ENCODE measurements around the gene FKBP10. TPM values are rescaled to one million over a fixed set of nuclear protein-coding genes. Genes with fewer than 3 reads are reported as not detected.

FKBP10 gene, protein sequence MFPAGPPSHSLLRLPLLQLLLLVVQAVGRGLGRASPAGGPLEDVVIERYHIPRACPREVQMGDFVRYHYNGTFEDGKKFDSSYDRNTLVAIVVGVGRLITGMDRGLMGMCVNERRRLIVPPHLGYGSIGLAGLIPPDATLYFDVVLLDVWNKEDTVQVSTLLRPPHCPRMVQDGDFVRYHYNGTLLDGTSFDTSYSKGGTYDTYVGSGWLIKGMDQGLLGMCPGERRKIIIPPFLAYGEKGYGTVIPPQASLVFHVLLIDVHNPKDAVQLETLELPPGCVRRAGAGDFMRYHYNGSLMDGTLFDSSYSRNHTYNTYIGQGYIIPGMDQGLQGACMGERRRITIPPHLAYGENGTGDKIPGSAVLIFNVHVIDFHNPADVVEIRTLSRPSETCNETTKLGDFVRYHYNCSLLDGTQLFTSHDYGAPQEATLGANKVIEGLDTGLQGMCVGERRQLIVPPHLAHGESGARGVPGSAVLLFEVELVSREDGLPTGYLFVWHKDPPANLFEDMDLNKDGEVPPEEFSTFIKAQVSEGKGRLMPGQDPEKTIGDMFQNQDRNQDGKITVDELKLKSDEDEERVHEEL
- total RNA-seq (ENCODE audit: low replicate concordance), result 494 and 761 TPM in 2 replicates

GRCh38 chr17:41812381-41813151, at the start of gene FKBP10:
FKBP10 (plus strand) TSS chr17:41813004; CDS start chr17:41813035, 31 bp downstream.

DNA sequence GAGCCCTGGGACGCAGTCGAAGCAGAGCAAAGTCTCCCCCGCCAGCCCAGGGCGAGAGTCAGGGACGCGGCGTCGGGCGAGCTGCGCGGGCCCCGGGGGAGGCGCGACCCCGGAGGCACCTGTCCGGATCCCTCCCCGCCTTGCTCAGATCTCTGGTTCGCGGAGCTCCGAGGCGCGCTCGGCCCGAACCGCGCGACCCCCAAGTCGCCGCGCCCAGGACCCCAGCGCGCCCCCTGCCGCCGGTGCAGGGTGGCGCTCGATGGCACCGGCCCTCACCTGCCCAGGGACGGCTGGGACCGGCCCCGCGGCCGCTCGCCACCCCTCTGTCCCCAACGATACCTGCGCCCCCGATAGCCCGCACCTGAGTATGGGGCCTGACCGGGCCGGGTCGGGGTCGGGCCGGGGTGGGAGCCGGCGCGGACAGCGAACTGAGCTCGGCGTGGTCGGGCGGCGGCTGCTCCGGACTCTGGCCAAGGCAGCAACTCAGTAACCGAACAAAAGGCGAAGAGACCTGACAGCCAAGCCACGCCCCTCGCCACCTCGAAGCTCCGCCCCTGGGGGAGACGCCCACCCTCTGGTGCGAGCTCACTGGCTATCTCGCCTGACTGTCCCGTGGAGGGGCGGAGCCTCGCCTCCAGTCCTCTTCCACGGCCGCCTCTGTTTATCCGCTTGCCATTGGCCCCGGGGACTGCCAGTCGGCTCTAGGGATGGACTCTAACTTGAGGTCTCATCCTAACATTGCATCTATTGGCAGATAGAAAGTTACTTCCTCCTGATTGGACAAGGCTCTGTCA, 26.4 kb upstream of the FKBP10 start, which contains the start of gene JUP:
Gene JUP, minus strand, starts transcription at position 485 of the 794 bp plus-strand sequence. CDS start 14,857 bp downstream, outside the sequence.

GRCh38 chr17:41811549-41812380, 1.0 kb upstream of the FKBP10 start, which contains the start of gene P3H4:
P3H4 (minus strand) TSS chr17:41811949; CDS start chr17:41811915, 34 bp downstream.

DNA sequence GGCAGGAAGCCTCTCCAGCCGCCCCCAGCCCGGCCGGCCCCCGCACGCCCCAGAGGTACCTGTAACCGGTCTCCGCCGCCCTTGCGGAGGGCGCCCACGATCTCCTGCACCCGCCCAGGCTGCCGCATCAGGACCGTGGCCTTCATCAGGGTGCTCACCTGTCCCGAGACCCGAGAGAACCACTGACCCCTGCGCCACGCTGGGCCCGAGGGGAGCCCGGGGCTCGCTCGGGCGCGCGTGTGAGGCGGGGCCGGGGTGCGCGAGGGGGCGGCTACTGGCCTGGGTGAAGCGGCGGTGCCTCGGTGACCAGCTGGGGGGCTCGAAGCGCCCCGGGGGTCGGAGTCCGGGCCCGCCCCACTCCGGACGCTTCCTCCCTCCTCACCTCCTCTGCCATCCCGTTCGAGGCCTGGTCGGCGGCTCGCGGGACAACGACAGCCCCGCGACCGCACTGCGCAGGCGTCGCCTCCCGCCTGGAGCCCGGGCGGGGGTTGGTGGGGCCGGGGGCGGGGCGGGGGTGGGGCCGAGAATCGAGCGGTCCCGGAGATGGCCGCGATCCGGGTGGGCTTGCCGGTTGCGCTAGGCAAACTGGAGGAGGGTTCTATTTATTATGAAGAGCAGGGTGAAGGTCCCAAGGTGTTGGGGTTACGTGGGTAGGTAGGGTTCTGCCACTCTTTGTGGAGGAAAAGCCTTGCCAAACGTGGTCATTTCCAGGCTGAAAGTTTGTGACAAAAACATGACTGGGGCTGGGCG, 23.2 kb downstream of the FKBP10 start, which contains the start of gene NT5C3B:
Gene NT5C3B, minus strand, starts transcription at position 433 of the 750 bp plus-strand sequence. Its CDS starts 39 bp downstream, at position 394.

GRCh38 chr17:41837761-41838538, 25.1 kb downstream of the FKBP10 start, which contains the start of gene KLHL10:
KLHL10 (plus strand) TSS chr17:41837825; CDS start chr17:41837933, 108 bp downstream.

GRCh38 chr17:41864836-41865595, 52.2 kb downstream of the FKBP10 start, which contains the start of gene KLHL11:
KLHL11 (minus strand) TSS chr17:41865423; CDS start chr17:41865370, 53 bp downstream.

Other genes with a start within 250 kb of the FKBP10 start
- gene KRT9, start 240.9 kb upstream of the FKBP10 start, total RNA-seq (ENCODE audit: low replicate concordance), result not detected in 2 replicates
- gene KRT14, start 226.1 kb upstream of the FKBP10 start, total RNA-seq (ENCODE audit: low replicate concordance), result 0.23 TPM in 1 of 2 replicates, not detected in the other
- gene KRT16, start 200.2 kb upstream of the FKBP10 start, total RNA-seq (ENCODE audit: low replicate concordance), result 0.15 and 0.35 TPM in 2 replicates
- gene KRT17, start 188.4 kb upstream of the FKBP10 start, total RNA-seq (ENCODE audit: low replicate concordance), result 0.47 and 4.3 TPM in 2 replicates
- gene EIF1, start 124.1 kb upstream of the FKBP10 start, total RNA-seq (ENCODE audit: low replicate concordance), result 82.7 and 93.4 TPM in 2 replicates
- gene GAST, start 100.7 kb upstream of the FKBP10 start, total RNA-seq (ENCODE audit: low replicate concordance), result not detected in 2 replicates
- gene HAP1, start 78.4 kb upstream of the FKBP10 start, total RNA-seq (ENCODE audit: low replicate concordance), result 0.08 and 0.12 TPM in 2 replicates
- gene JUP, start 26.3 kb upstream of the FKBP10 start, total RNA-seq (ENCODE audit: low replicate concordance), result 2.3 and 59.7 TPM in 2 replicates
- gene P3H4, start 1.1 kb upstream of the FKBP10 start, total RNA-seq (ENCODE audit: low replicate concordance), result 90.3 and 133 TPM in 2 replicates
- gene NT5C3B, start 23.2 kb downstream of the FKBP10 start, total RNA-seq (ENCODE audit: low replicate concordance), result 66.8 and 70.7 TPM in 2 replicates
- gene KLHL10, start 24.8 kb downstream of the FKBP10 start, total RNA-seq (ENCODE audit: low replicate concordance), result 0.08 and 0.12 TPM in 2 replicates
- 19.8 and 24.4 TPM in 2 replicates for gene KLHL11, start 52.4 kb downstream of the FKBP10 start, total RNA-seq (ENCODE audit: low replicate concordance)
- gene ACLY, start 105.9 kb downstream of the FKBP10 start, total RNA-seq (ENCODE audit: low replicate concordance), result 112 and 253 TPM in 2 replicates
- 0.35 and 0.90 TPM in 2 replicates for gene ODAD4, start 117.6 kb downstream of the FKBP10 start, total RNA-seq (ENCODE audit: low replicate concordance)
- 51.1 and 97.1 TPM in 2 replicates for gene CNP, start 153.8 kb downstream of the FKBP10 start, total RNA-seq (ENCODE audit: low replicate concordance)
- gene DNAJC7, start 204.4 kb downstream of the FKBP10 start, total RNA-seq (ENCODE audit: low replicate concordance), result 70.9 and 71.8 TPM in 2 replicates
- 17.3 and 27.1 TPM in 2 replicates for gene NKIRAS2, start 207.1 kb downstream of the FKBP10 start, total RNA-seq (ENCODE audit: low replicate concordance)
- gene C17orf113, start 237.6 kb downstream of the FKBP10 start, total RNA-seq (ENCODE audit: low replicate concordance), result under 0.01 and 0.15 TPM in 2 replicates

All from smooth muscle cell of the coronary artery (primary cell).